Uterus (tissue), 4 donors: Measurements from ENCODE around the gene SPHK2. TPM values are rescaled to one million over a fixed set of nuclear protein-coding genes. Genes with fewer than 3 reads are reported as not detected.

Source experiments
- DNase-seq, 2 donors: peaks; one replicate each; pipeline ENCODE4 v3.0.0-alpha.2; 2019 to 2020
- H3K27ac ChIP-seq, 2 donors: fragments of 200-600 bp; sonication (generic); 1 replicate in 1 of 2; 2 replicates in 1 of 2; pipeline ENCODE4 v1.5.1; 2016 to 2018
- H3K27me3 ChIP-seq, 2 donors: fragments of 200-600 bp; sonication (generic); one replicate each; pipeline ENCODE4 v1.5.1; 2018 to 2019; ENCODE audit warnings: control low read depth in 1 of 2
- H3K36me3 ChIP-seq, 2 donors: fragments of 200-600 bp; sonication (generic); one replicate each; pipeline ENCODE4 v1.5.1; 2019; ENCODE audit warnings: control low read depth in 1 of 2
- H3K4me1 ChIP-seq, 2 donors: fragments of 200-600 bp; sonication (generic); one replicate each; pipeline ENCODE4 v1.5.1; 2018 to 2019; ENCODE audit warnings: control low read depth in 1 of 2
- H3K4me3 ChIP-seq, 2 donors: fragments of 200-600 bp; sonication (generic); 1 replicate in 1 of 2; 2 replicates in 1 of 2; pipeline ENCODE4 v1.5.1; 2018 to 2019; ENCODE audit warnings: mild to moderate bottlenecking in 1 of 2
- H3K9me3 ChIP-seq, 2 donors: fragments of 200-600 bp; sonication (generic); one replicate each; pipeline ENCODE4 v1.5.1; 2019; ENCODE audit warnings: control low read depth in 1 of 2
- CTCF ChIP-seq, 4 experiments: fragments of 200-600 bp in 2 of 4; fragments of 450-650 bp in 2 of 4; sonication (generic) in 2 of 4; IDR thresholded peaks; one replicate each; pipeline ENCODE4 v1.5.1; 2016 to 2019; ENCODE audit warnings: antibody characterized with exemption in 4 of 4, mild to moderate bottlenecking in 2 of 4, moderate library complexity in 1 of 4
- POLR2A ChIP-seq, 2 donors: fragments of 450-650 bp; IDR thresholded peaks; one replicate each; pipeline ENCODE4 v1.6.1; 2016; ENCODE audit warnings: antibody characterized with exemption in 2 of 2, mild to moderate bottlenecking in 1 of 2, moderate library complexity in 1 of 2
- intact Hi-C: fragments of 100-400 bp; cut with DNase I; formaldehyde crosslinking; loops from one replicate; pipeline ENCODE4 v1.15.1; 2023; ENCODE audit warnings: low total_unique reads
- total RNA-seq, 4 donors: library from RNA; depleted of rRNA in 3 of 4; stranded (reverse); fragments of >200 nt in 3 of 4; gene quantifications; one replicate each; pipeline versions ENCODE4 v1.1.0 to v1.2.4, GENCODE V29; 2014 to 2023
- donor health status: DM: yes; HTN: yes; CAD: no.

SPHK2 gene
- total RNA-seq, 4 donors from 2014 or later: 10.0 to 27.2 (median 21.7) TPM

- TF ChIP-seq POLR2A (IDR thresholded peaks at IDR 0.05): no peak
- TF ChIP-seq CTCF (IDR thresholded peaks at IDR 0.05): no peak
- intact Hi-C loops: loop anchor here (10.0 kb wide), 2 partner anchors 121 to 1131 kb away; partner anchors contain the start of gene KPTN
- no peak for DNase-seq
- no peaks in the 10 kb centered on the region for H3K9me3 ChIP-seq
- H3K4me3 ChIP-seq: no peak overlapping the region
- H3K27ac ChIP-seq: no peak overlapping the region
- no peaks in the 10 kb centered on the region for H3K36me3 ChIP-seq
- H3K4me1 ChIP-seq: peaks cover 8 to 11% of the 10 kb centered on the region in 2 donors
- no peaks in the 10 kb centered on the region for H3K27me3 ChIP-seq
Observed at GRCh38 chr19:48615231-48616040, 3.9 kb upstream of the SPHK2 start.

- DNase-seq: no peak
- Histone ChIP-seq H3K27ac (no peak overlapping the region), H3K36me3 (no peaks in the 10 kb centered on the region), H3K9me3 (no peaks in the 10 kb centered on the region), H3K27me3 (no peaks in the 10 kb centered on the region), H3K4me1 (peaks cover 8 to 11% of the 10 kb centered on the region in 2 donors), H3K4me3 (no peak overlapping the region)
- intact Hi-C loops: loop anchor here (10.0 kb wide), 2 partner anchors 121 to 1131 kb away; partner anchors contain the start of gene KPTN
- TF ChIP-seq CTCF (IDR thresholded peaks at IDR 0.05) (no peak), POLR2A (IDR thresholded peaks at IDR 0.05) (no peak)
Observed at GRCh38 chr19:48616041-48616436, 3.3 kb upstream of the SPHK2 start.

- DNase-seq: no peak
- no peaks in the 10 kb centered on the region for H3K27me3 ChIP-seq
- TF ChIP-seq POLR2A (IDR thresholded peaks at IDR 0.05) (no peak), CTCF (IDR thresholded peaks at IDR 0.05) (no peak)
- no peak overlapping the region for H3K27ac ChIP-seq
- H3K4me3 ChIP-seq: no peak overlapping the region
- peaks cover 8 to 11% of the 10 kb centered on the region in 2 donors for H3K4me1 ChIP-seq
- intact Hi-C loops: loop anchor here (10.0 kb wide), 2 partner anchors 122 to 1132 kb away; partner anchors contain the start of gene KPTN
- H3K36me3 ChIP-seq: no peaks in the 10 kb centered on the region
- H3K9me3 ChIP-seq: no peaks in the 10 kb centered on the region
Observed at GRCh38 chr19:48616491-48617056, 2.7 kb upstream of the SPHK2 start.

- H3K4me3 ChIP-seq: no peak overlapping the region
- H3K4me1 ChIP-seq: peaks cover 8 to 11% of the 10 kb centered on the region in 2 donors
- intact Hi-C loops: loop anchor here (10.0 kb wide), 2 partner anchors 123 to 1133 kb away; partner anchors contain the start of gene KPTN
- H3K9me3 ChIP-seq: no peaks in the 10 kb centered on the region
- TF ChIP-seq POLR2A (IDR thresholded peaks at IDR 0.05) (no peak), CTCF (IDR thresholded peaks at IDR 0.05) (no peak)
- H3K27ac ChIP-seq: peak overlapping the region; percentile 86 to 88
- H3K27me3 ChIP-seq: no peaks in the 10 kb centered on the region
- no peaks in the 10 kb centered on the region for H3K36me3 ChIP-seq
- DNase-seq: no peak
Observed at GRCh38 chr19:48617146-48617937, 2.0 kb upstream of the SPHK2 start.
